ENCODE measurements around the gene CLMN.

DNA sequence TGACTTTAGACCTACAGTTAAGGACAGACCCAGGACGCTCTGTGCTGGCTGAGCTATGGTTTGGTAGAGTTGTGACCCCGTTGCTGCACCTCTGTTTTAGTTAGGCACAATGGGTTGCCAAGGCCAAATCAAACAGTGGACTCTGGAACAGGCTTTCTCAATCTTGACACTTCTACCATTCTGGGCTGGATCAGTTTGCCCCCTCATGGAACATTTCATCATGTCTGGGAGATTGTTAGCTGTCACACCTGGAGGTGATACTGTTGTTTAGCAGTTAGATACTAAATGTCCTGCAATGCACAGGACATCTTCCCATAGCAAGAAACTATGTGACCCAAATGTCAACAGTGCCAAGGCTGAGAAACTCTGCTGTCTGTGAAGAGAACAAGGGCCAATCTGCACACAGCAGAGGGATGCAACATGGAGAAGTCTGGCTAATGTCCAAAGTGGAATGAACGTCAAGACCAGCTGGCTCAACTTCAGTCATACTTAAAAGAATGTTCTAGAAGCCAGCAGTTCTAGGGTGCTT lies 96.8 kb downstream of the CLMN start:
- TF ChIP-seq, protein P1, sequence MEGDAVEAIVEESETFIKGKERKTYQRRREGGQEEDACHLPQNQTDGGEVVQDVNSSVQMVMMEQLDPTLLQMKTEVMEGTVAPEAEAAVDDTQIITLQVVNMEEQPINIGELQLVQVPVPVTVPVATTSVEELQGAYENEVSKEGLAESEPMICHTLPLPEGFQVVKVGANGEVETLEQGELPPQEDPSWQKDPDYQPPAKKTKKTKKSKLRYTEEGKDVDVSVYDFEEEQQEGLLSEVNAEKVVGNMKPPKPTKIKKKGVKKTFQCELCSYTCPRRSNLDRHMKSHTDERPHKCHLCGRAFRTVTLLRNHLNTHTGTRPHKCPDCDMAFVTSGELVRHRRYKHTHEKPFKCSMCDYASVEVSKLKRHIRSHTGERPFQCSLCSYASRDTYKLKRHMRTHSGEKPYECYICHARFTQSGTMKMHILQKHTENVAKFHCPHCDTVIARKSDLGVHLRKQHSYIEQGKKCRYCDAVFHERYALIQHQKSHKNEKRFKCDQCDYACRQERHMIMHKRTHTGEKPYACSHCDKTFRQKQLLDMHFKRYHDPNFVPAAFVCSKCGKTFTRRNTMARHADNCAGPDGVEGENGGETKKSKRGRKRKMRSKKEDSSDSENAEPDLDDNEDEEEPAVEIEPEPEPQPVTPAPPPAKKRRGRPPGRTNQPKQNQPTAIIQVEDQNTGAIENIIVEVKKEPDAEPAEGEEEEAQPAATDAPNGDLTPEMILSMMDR (IDR thresholded peaks at IDR 0.05; ENCODE audit: low read length) = no peak
- TF ChIP-seq EZH2 (IDR thresholded peaks at IDR 0.05; ENCODE audit: borderline replicate concordance, low read length) = no peak
